Activated CD4-positive, alpha-beta memory T cell treated with anti-CD3 and anti-CD28 coated beads, Interleukin-2, amount 10 ng/mL, durations not matched to agents 7 days and 5 days (primary cell): ENCODE results near the gene GARNL3. TPM values are rescaled to one million over a fixed set of nuclear protein-coding genes. Genes with fewer than 3 reads are reported as not detected.

Experiments used
- CTCF ChIA-PET: fragments of 350-600 bp; sonication (Branson Sonifier 250); formaldehyde crosslinking; loops from one replicate; lab custom pipeline; 2021; ENCODE audit warnings: antibody characterized with exemption, inconsistent platforms; lab: Charles Lee
- POLR2A ChIA-PET: fragments of 350-600 bp; sonication (Branson Sonifier 250); formaldehyde crosslinking; loops from one replicate; lab custom pipeline; 2021; ENCODE audit warnings: antibody characterized with exemption; lab: Charles Lee
- DNase-seq: peaks from one replicate; pipeline ENCODE4 v3.0.0-alpha.2; 2020
- H3K27ac Mint-ChIP-seq: one replicate; pipeline ENCODE4 v1.8.0; 2021; ENCODE audit warnings: mild to moderate bottlenecking, mixed read lengths
- H3K27me3 Mint-ChIP-seq: one replicate; pipeline ENCODE4 v1.8.0; 2021; ENCODE audit warnings: mixed read lengths
- H3K36me3 Mint-ChIP-seq: one replicate; pipeline ENCODE4 v1.8.0; 2021; ENCODE audit warnings: low read depth, mixed read lengths
- H3K4me1 Mint-ChIP-seq: one replicate; pipeline ENCODE4 v1.8.0; 2021; ENCODE audit warnings: mixed read lengths
- H3K4me3 Mint-ChIP-seq: one replicate; pipeline ENCODE4 v1.8.0; 2021; ENCODE audit warnings: mild to moderate bottlenecking, mixed read lengths
- H3K9me3 Mint-ChIP-seq: one replicate; pipeline ENCODE4 v1.8.0; 2021; ENCODE audit warnings: mixed read lengths
- total RNA-seq, 2 experiments: library from RNA; stranded (reverse); gene quantifications; one replicate each; pipeline ENCODE4 v1.2.3, GENCODE V29; 2021

Gene GARNL3
- total RNA-seq, 2 experiments from 2014 or later = 0.86 to 0.95 TPM

- DNase-seq = no peak
- Mint-ChIP-seq H3K9me3 (no peaks in the 10 kb centered on the region), H3K4me1 (peaks cover 17% of the 10 kb centered on the region), H3K4me3 (no peak overlapping the region), H3K27me3 (peaks cover 15% of the 10 kb centered on the region), H3K27ac (no peak overlapping the region), H3K36me3 (no peaks in the 10 kb centered on the region)
- POLR2A ChIA-PET = no interaction called here
- CTCF ChIA-PET = interaction anchor here (0.7 kb wide), 1 partner anchor 532 kb away, joined by 3 read pairs; no protein-coding TSS in a partner anchor
Observed at GRCh38 chr9:127248241-127248640, 16.3 kb upstream of the GARNL3 start.

- H3K27ac Mint-ChIP-seq = no peak overlapping the region
- no peak for DNase-seq
- H3K4me1 Mint-ChIP-seq = peaks cover 11% of the 10 kb centered on the region
- H3K27me3 Mint-ChIP-seq = peaks cover 21% of the 10 kb centered on the region
- H3K9me3 Mint-ChIP-seq = no peaks in the 10 kb centered on the region
- no peak overlapping the region for H3K4me3 Mint-ChIP-seq
- ChIA-PET POLR2A (no interaction called here), CTCF (no interaction called here)
- H3K36me3 Mint-ChIP-seq = no peaks in the 10 kb centered on the region
Observed at GRCh38 chr9:127249877-127250276, 14.7 kb upstream of the GARNL3 start.

GRCh38 chr9:127250896-127251391, 13.6 kb upstream of the GARNL3 start:
- peaks cover 21% of the 10 kb centered on the region for H3K27me3 Mint-ChIP-seq
- H3K27ac Mint-ChIP-seq = no peak overlapping the region
- no peak overlapping the region for H3K4me3 Mint-ChIP-seq
- no peaks in the 10 kb centered on the region for H3K36me3 Mint-ChIP-seq
- no peak for DNase-seq
- CTCF ChIA-PET = no interaction called here
- peaks cover 3% of the 10 kb centered on the region for H3K4me1 Mint-ChIP-seq
- POLR2A ChIA-PET = interaction anchor here (1.0 kb wide), 1 partner anchor 200 kb away, joined by 3 read pairs; the partner anchor contains the start of genes LRSAM1 and RPL12
- H3K9me3 Mint-ChIP-seq = no peaks in the 10 kb centered on the region

GRCh38 chr9:127252410-127253318, 11.9 kb upstream of the GARNL3 start:
- POLR2A ChIA-PET = no interaction called here
- no peak overlapping the region for H3K27ac Mint-ChIP-seq
- H3K27me3 Mint-ChIP-seq = peaks cover 19% of the 10 kb centered on the region
- H3K4me3 Mint-ChIP-seq = no peak overlapping the region
- CTCF ChIA-PET = no interaction called here
- no peak for DNase-seq
- H3K9me3 Mint-ChIP-seq = no peaks in the 10 kb centered on the region
- no peaks in the 10 kb centered on the region for H3K4me1 Mint-ChIP-seq
- H3K36me3 Mint-ChIP-seq = no peaks in the 10 kb centered on the region

- Mint-ChIP-seq H3K9me3 (no peaks in the 10 kb centered on the region), H3K27me3 (peaks cover 19% of the 10 kb centered on the region), H3K4me3 (no peak overlapping the region), H3K36me3 (no peaks in the 10 kb centered on the region), H3K27ac (no peak overlapping the region), H3K4me1 (no peaks in the 10 kb centered on the region)
- CTCF ChIA-PET = no interaction called here
- DNase-seq = no peak
- POLR2A ChIA-PET = no interaction called here
Observed at GRCh38 chr9:127253446-127253845, 11.1 kb upstream of the GARNL3 start.

- DNase-seq = no peak
- Mint-ChIP-seq H3K27ac (no peak overlapping the region), H3K9me3 (no peaks in the 10 kb centered on the region), H3K27me3 (peaks cover 11% of the 10 kb centered on the region), H3K36me3 (no peaks in the 10 kb centered on the region), H3K4me1 (no peaks in the 10 kb centered on the region), H3K4me3 (no peak overlapping the region)
- CTCF ChIA-PET = no interaction called here
- POLR2A ChIA-PET = no interaction called here
Observed at GRCh38 chr9:127255692-127256091, 8.9 kb upstream of the GARNL3 start.

- Mint-ChIP-seq H3K4me1 (no peaks in the 10 kb centered on the region), H3K27me3 (peaks cover 9% of the 10 kb centered on the region), H3K4me3 (no peak overlapping the region), H3K27ac (no peak overlapping the region), H3K36me3 (no peaks in the 10 kb centered on the region), H3K9me3 (no peaks in the 10 kb centered on the region)
- ChIA-PET CTCF (no interaction called here), POLR2A (no interaction called here)
- DNase-seq = no peak
Observed at GRCh38 chr9:127256324-127256723, 8.2 kb upstream of the GARNL3 start.

GRCh38 chr9:127258606-127259471, 5.7 kb upstream of the GARNL3 start:
- H3K4me1 Mint-ChIP-seq = no peaks in the 10 kb centered on the region
- DNase-seq = no peak
- peaks cover 6% of the 10 kb centered on the region for H3K27me3 Mint-ChIP-seq
- CTCF ChIA-PET = no interaction called here
- no peak overlapping the region for H3K27ac Mint-ChIP-seq
- H3K9me3 Mint-ChIP-seq = no peaks in the 10 kb centered on the region
- POLR2A ChIA-PET = no interaction called here
- no peaks in the 10 kb centered on the region for H3K36me3 Mint-ChIP-seq
- H3K4me3 Mint-ChIP-seq = no peak overlapping the region

GRCh38 chr9:127262602-127263001, 2.0 kb upstream of the GARNL3 start:
- H3K9me3 Mint-ChIP-seq = no peaks in the 10 kb centered on the region
- DNase-seq = no peak
- no peak overlapping the region for H3K4me3 Mint-ChIP-seq
- ChIA-PET CTCF (no interaction called here), POLR2A (no interaction called here)
- no peaks in the 10 kb centered on the region for H3K4me1 Mint-ChIP-seq
- H3K27ac Mint-ChIP-seq = no peak overlapping the region
- H3K27me3 Mint-ChIP-seq = peaks cover 4% of the 10 kb centered on the region
- no peaks in the 10 kb centered on the region for H3K36me3 Mint-ChIP-seq

- H3K4me1 Mint-ChIP-seq = no peaks in the 10 kb centered on the region
- H3K36me3 Mint-ChIP-seq = no peaks in the 10 kb centered on the region
- DNase-seq = no peak
- H3K9me3 Mint-ChIP-seq = no peaks in the 10 kb centered on the region
- no peak overlapping the region for H3K27ac Mint-ChIP-seq
- no peak overlapping the region for H3K4me3 Mint-ChIP-seq
- H3K27me3 Mint-ChIP-seq = peaks cover 4% of the 10 kb centered on the region
- CTCF ChIA-PET = no interaction called here
- POLR2A ChIA-PET = interaction anchor here (0.7 kb wide), 1 partner anchor 205 kb away, joined by 3 read pairs; no protein-coding TSS in a partner anchor
Observed at GRCh38 chr9:127263237-127263636, 1.3 kb upstream of the GARNL3 start.

- no peak overlapping the region for H3K27ac Mint-ChIP-seq
- no peaks in the 10 kb centered on the region for H3K9me3 Mint-ChIP-seq
- H3K27me3 Mint-ChIP-seq = peaks cover 4% of the 10 kb centered on the region
- CTCF ChIA-PET = no interaction called here
- DNase-seq = no peak
- POLR2A ChIA-PET = interaction anchor here (0.7 kb wide), 1 partner anchor 204 kb away, joined by 3 read pairs; no protein-coding TSS in a partner anchor
- H3K36me3 Mint-ChIP-seq = no peaks in the 10 kb centered on the region
- H3K4me3 Mint-ChIP-seq = no peak overlapping the region
- no peaks in the 10 kb centered on the region for H3K4me1 Mint-ChIP-seq
Observed at GRCh38 chr9:127263664-127264063, 910 bp upstream of the GARNL3 start.

GRCh38 chr9:127267793-127268525, 3.4 kb downstream of the GARNL3 start:
- ChIA-PET CTCF (no interaction called here), POLR2A (no interaction called here)
- H3K27ac Mint-ChIP-seq = no peak overlapping the region
- no peaks in the 10 kb centered on the region for H3K4me1 Mint-ChIP-seq
- no peak for DNase-seq
- peaks cover 11% of the 10 kb centered on the region for H3K27me3 Mint-ChIP-seq
- no peak overlapping the region for H3K4me3 Mint-ChIP-seq
- no peaks in the 10 kb centered on the region for H3K9me3 Mint-ChIP-seq
- no peaks in the 10 kb centered on the region for H3K36me3 Mint-ChIP-seq
